H1 (cell line): ENCODE data around the gene GCSAM. TPM values are rescaled to one million over a fixed set of nuclear protein-coding genes. Genes with fewer than 3 reads are reported as not detected.

Source experiments
- CTCF ChIA-PET: fragments of 300-600 bp; sonication (Branson Sonifier 250); formaldehyde crosslinking; loops from one replicate; lab custom pipeline; 2021; ENCODE audit not compliant: partially characterized antibody; lab: Charles Lee
- POLR2A ChIA-PET: fragments of 300-600 bp; sonication (Branson Sonifier 250); formaldehyde crosslinking; loops from one replicate; lab custom pipeline; 2021; ENCODE audit warnings: inconsistent platforms; ENCODE audit not compliant: partially characterized antibody; lab: Charles Lee
- DNase-seq, 2 experiments: peaks; one replicate each; pipeline versions ENCODE4 v3.0.0 to v3.0.0-alpha.2; 2010 to 2022; ENCODE audit warnings: low spot score in 2 of 2, low read depth in 1 of 2, mixed read lengths in 1 of 2
- FAIRE-seq: peaks from 2 replicates; lab custom pipeline; 2011; peaks lifted over from hg19 to GRCh38; lab: Jason Lieb, UNC
- H2AFZ ChIP-seq: 2 replicates; pipeline ENCODE4 v1.8.1; 2012; ENCODE audit warnings: low read length, inconsistent platforms
- H2AK5ac ChIP-seq: 2 replicates; pipeline ENCODE4 v1.6.1; 2013; ENCODE audit warnings: low read depth, low read length
- H2BK120ac ChIP-seq: replicated peaks from 2 replicates; pipeline ENCODE3; 2013; ENCODE audit warnings: low read depth, low read length, inconsistent platforms
- H2BK12ac ChIP-seq: 2 replicates; pipeline ENCODE4 v1.6.1; 2013; ENCODE audit warnings: low read depth, low read length
- H2BK15ac ChIP-seq: 2 replicates; pipeline ENCODE4 v1.6.1; 2013; ENCODE audit warnings: low read length
- H2BK20ac ChIP-seq: 2 replicates; pipeline ENCODE4 v1.6.1; 2013; ENCODE audit warnings: low read length
- H2BK5ac ChIP-seq: 2 replicates; pipeline ENCODE4 v1.6.1; 2013; ENCODE audit warnings: low read depth, low read length
- H3K14ac ChIP-seq: 2 replicates; pipeline ENCODE4 v1.6.1; 2013; ENCODE audit warnings: inconsistent platforms; ENCODE audit not compliant: insufficient read length
- H3K18ac ChIP-seq: 2 replicates; pipeline ENCODE4 v1.6.1; 2013; ENCODE audit warnings: low read length; ENCODE audit errors: extremely low read depth
- H3K23ac ChIP-seq: 2 replicates; pipeline ENCODE4 v1.6.1; 2013; ENCODE audit warnings: inconsistent platforms; ENCODE audit not compliant: insufficient read length
- H3K23me2 ChIP-seq: 2 replicates; pipeline ENCODE4 v1.6.1; 2013; ENCODE audit warnings: low read depth, low read length
- H3K27ac ChIP-seq: 2 replicates; pipeline ENCODE4 v1.6.1; 2011; ENCODE audit warnings: low read depth, low read length, inconsistent platforms
- H3K27me3 ChIP-seq, 4 experiments: replicated peaks in 1 of 4; 1 replicate in 1 of 4; 2 replicates in 3 of 4; pipeline versions ENCODE4 v1.6.1 to v1.8.1; 2011 to 2013; ENCODE audit warnings: low read length in 3 of 4, mild to moderate bottlenecking in 3 of 4, inconsistent platforms in 2 of 4, mixed read lengths in 2 of 4, moderate library complexity in 1 of 4; ENCODE audit not compliant: control insufficient read depth in 3 of 4, insufficient read depth in 3 of 4; ENCODE audit errors: extremely low read depth in 1 of 4
- H3K36me3 ChIP-seq, 4 experiments: 2 replicates each; pipeline versions ENCODE4 v1.6.1 to v1.8.1; 2011 to 2013; ENCODE audit warnings: mild to moderate bottlenecking in 4 of 4, low read length in 3 of 4, moderate library complexity in 2 of 4, control low read depth in 1 of 4, inconsistent platforms in 1 of 4; ENCODE audit not compliant: insufficient read depth in 4 of 4, control insufficient read depth in 2 of 4
- H3K4ac ChIP-seq: replicated peaks from 2 replicates; pipeline ENCODE3; 2013; ENCODE audit warnings: low read length, low read depth, mixed read lengths, inconsistent platforms; ENCODE audit not compliant: insufficient read length
- H3K4me1 ChIP-seq, 4 experiments: replicated peaks in 1 of 4; 1 replicate in 1 of 4; 2 replicates in 3 of 4; pipeline versions ENCODE4 v1.6.1 to v1.8.1; 2011 to 2013; ENCODE audit warnings: low read length in 3 of 4, inconsistent platforms in 2 of 4, mixed read lengths in 1 of 4; ENCODE audit not compliant: insufficient read depth in 4 of 4, control insufficient read depth in 3 of 4
- H3K4me2 ChIP-seq, 2 experiments: 2 replicates each; pipeline versions ENCODE4 v1.6.1 to v1.8.1; 2011 to 2013; ENCODE audit warnings: low read depth in 2 of 2, low read length in 2 of 2, control low read depth in 1 of 2, inconsistent platforms in 1 of 2, mild to moderate bottlenecking in 1 of 2; ENCODE audit not compliant: insufficient read depth in 1 of 2
- H3K4me3 ChIP-seq, 4 experiments: fragments of 200-600, 300-600 bp in 1 of 4; sonication (generic), shearing (Covaris generic), sonication (Bioruptor Twin) in 1 of 4; 2 replicates each; pipeline versions ENCODE4 v1.5.1 to v1.8.1; 2011 to 2016; ENCODE audit warnings: low read length in 4 of 4, low read depth in 3 of 4, control low read depth in 2 of 4, inconsistent platforms in 2 of 4, mild to moderate bottlenecking in 2 of 4, mixed read lengths in 1 of 4, moderate library complexity in 1 of 4; ENCODE audit not compliant: insufficient read depth in 2 of 4; ENCODE audit errors: extremely low read depth in 1 of 4
- H3K56ac ChIP-seq: replicated peaks from 2 replicates; pipeline ENCODE3; 2013; ENCODE audit warnings: low read depth, mild to moderate bottlenecking, mixed read lengths, low read length, inconsistent platforms; ENCODE audit not compliant: insufficient read length
- H3K79me1 ChIP-seq: 2 replicates; pipeline ENCODE4 v1.6.1; 2013; ENCODE audit warnings: low read depth, low read length, control low read depth
- H3K79me2 ChIP-seq, 2 experiments: 2 replicates each; pipeline versions ENCODE4 v1.6.1 to v1.8.1; 2012 to 2013; ENCODE audit warnings: low read length in 2 of 2, mild to moderate bottlenecking in 2 of 2, inconsistent platforms in 1 of 2; ENCODE audit not compliant: insufficient read depth in 2 of 2, control insufficient read depth in 1 of 2
- H3K9ac ChIP-seq, 4 experiments: replicated peaks in 1 of 4; 1 replicate in 1 of 4; 2 replicates in 3 of 4; pipeline versions ENCODE4 v1.6.1 to v1.8.1; 2011 to 2013; ENCODE audit warnings: low read depth in 3 of 4, low read length in 3 of 4, control low read depth in 2 of 4, mild to moderate bottlenecking in 2 of 4, moderate library complexity in 2 of 4, inconsistent platforms in 1 of 4; ENCODE audit errors: extremely low read depth in 1 of 4
- H3K9me3 ChIP-seq, 2 experiments: 2 replicates each; pipeline versions ENCODE4 v1.6.1 to v1.8.1; 2012 to 2013; ENCODE audit warnings: mild to moderate bottlenecking in 2 of 2, moderate library complexity in 2 of 2, control low read depth in 1 of 2, inconsistent platforms in 1 of 2, low read depth in 1 of 2, low read length in 1 of 2, mixed read lengths in 1 of 2; ENCODE audit not compliant: insufficient read depth in 2 of 2
- H4K20me1 ChIP-seq, 2 experiments: replicated peaks in 1 of 2; 2 replicates each; pipeline versions ENCODE3 to v1.8.1; 2011 to 2013; ENCODE audit warnings: inconsistent platforms in 2 of 2, low read length in 2 of 2, mild to moderate bottlenecking in 1 of 2; ENCODE audit not compliant: insufficient read depth in 2 of 2, control insufficient read depth in 1 of 2
- H4K5ac ChIP-seq: 2 replicates; pipeline ENCODE4 v1.6.1; 2013; ENCODE audit warnings: low read length, low read depth, mixed read lengths, inconsistent platforms; ENCODE audit not compliant: insufficient read length
- H4K8ac ChIP-seq: 2 replicates; pipeline ENCODE4 v1.8.0; 2013; ENCODE audit warnings: mild to moderate bottlenecking, moderate library complexity, low read length, inconsistent platforms; ENCODE audit not compliant: insufficient read depth; ENCODE audit errors: extremely low read depth
- H4K91ac ChIP-seq: replicated peaks from 2 replicates; pipeline ENCODE3; 2013; ENCODE audit warnings: low read length, mixed read lengths, inconsistent platforms; ENCODE audit not compliant: insufficient read length
- CTBP2 ChIP-seq: IDR thresholded peaks from 2 replicates; pipeline ENCODE4 v1.7.0; 2011; ENCODE audit warnings: borderline replicate concordance, mild to moderate bottlenecking, moderate library complexity, mixed read lengths, low read length; ENCODE audit not compliant: insufficient read depth, insufficient read length
- GTF2F1 ChIP-seq: IDR thresholded peaks from 2 replicates; pipeline ENCODE4 v1.6.1; 2012; ENCODE audit warnings: low read depth, low read length, improper control_type of control experiment, borderline replicate concordance
- NANOG ChIP-seq: IDR thresholded peaks from 2 replicates; pipeline ENCODE4 v1.6.1; 2011; ENCODE audit warnings: low read length, low read depth, mild to moderate bottlenecking, inconsistent platforms; ENCODE audit not compliant: insufficient read depth, poor library complexity, severe bottlenecking
- NRF1 ChIP-seq: IDR thresholded peaks from 2 replicates; pipeline ENCODE4 v1.6.1; 2011; ENCODE audit warnings: mild to moderate bottlenecking, low read depth, low read length, improper control_type of control experiment
- POLR2AphosphoS5 ChIP-seq: IDR thresholded peaks from 2 replicates; pipeline ENCODE4 v1.6.1; 2011; ENCODE audit warnings: low read depth, low read length
- RAD21 ChIP-seq, 2 experiments: IDR thresholded peaks in 1 of 2; conservative IDR thresholded peaks in 1 of 2; 2 replicates each; pipeline ENCODE4 v1.6.1; 2011; ENCODE audit warnings: low read depth in 2 of 2, low read length in 2 of 2, improper control_type of control experiment in 1 of 2, inconsistent platforms in 1 of 2, mild to moderate bottlenecking in 1 of 2, moderate library complexity in 1 of 2
- SUZ12 ChIP-seq: fragments of 200-600 bp; sonication (generic); IDR thresholded peaks from 2 replicates; pipeline ENCODE4 v1.6.1; 2012; ENCODE audit warnings: mild to moderate bottlenecking, inconsistent platforms, low read length, moderate library complexity, mixed read lengths
- TBP ChIP-seq: IDR thresholded peaks from 2 replicates; pipeline ENCODE4 v1.6.1; 2011; ENCODE audit warnings: low read depth, low read length, improper control_type of control experiment
- YY1 ChIP-seq: IDR thresholded peaks from 2 replicates; pipeline ENCODE4 v1.6.1; 2011; ENCODE audit warnings: low read depth, mild to moderate bottlenecking, low read length
- WGBS, 2 experiments: shearing (Covaris generic) in 1 of 2; methylation state at CpG; one replicate each; pipeline versions ENCODE4 v1.1.6 to v1.1.7; 2013 to 2015; ENCODE audit warnings: low lambda C conversion rate in 2 of 2, mixed read lengths in 2 of 2, inconsistent platforms in 1 of 2, low coverage in 1 of 2, missing lambda C conversion rate in 1 of 2; ENCODE audit not compliant: insufficient replicate concordance in 2 of 2, insufficient coverage in 1 of 2, insufficient read length in 1 of 2; ENCODE audit errors: extremely low coverage in 1 of 2, missing lambda C conversion rate in 1 of 2; 5-methylcytosine and 5-hydroxymethylcytosine counted together
- polyA plus RNA-seq, 7 experiments: library from polyadenylated mRNA; depleted of rRNA in 3 of 7; stranded (reverse) in 5 of 7; unstranded in 2 of 7; fragments of >200 nt in 5 of 7; fragments of 200-250 nt in 2 of 7; gene quantifications; 1 replicate in 5 of 7; 2 replicates in 1 of 7; 4 replicates in 1 of 7; pipeline versions ENCODE4 v1.2.1 to v1.2.3, GENCODE V29; 2011 to 2013; ENCODE audit warnings: missing spikeins in 2 of 7, mixed read lengths in 2 of 7
- total RNA-seq: library from RNA; stranded (reverse); fragmentation: NEBNext Ultra II Directional; extraction: Animal tissue kit (Norgen Biotek cat#: 25700); gene quantifications from 2 replicates; pipeline ENCODE4 v1.2.1, GENCODE V29; 2021
- TF ChIP-seq, protein P1 (sequence below), 3 experiments: IDR thresholded peaks; 1 replicate in 2 of 3; 2 replicates in 1 of 3; pipeline versions ENCODE4 v1.5.1 to v1.6.1; 2011; ENCODE audit warnings: low read length in 3 of 3, mild to moderate bottlenecking in 3 of 3, inconsistent platforms in 2 of 3, low read depth in 1 of 3, moderate library complexity in 1 of 3; ENCODE audit not compliant: insufficient read depth in 1 of 3; ENCODE audit errors: control extremely low read depth in 1 of 3

Gene GCSAM
- total and polyA plus RNA-seq, 2 of the 8 experiments (the other 6 are each of a cell fraction or from before 2014, with no cell fraction given): not detected

DNA sequence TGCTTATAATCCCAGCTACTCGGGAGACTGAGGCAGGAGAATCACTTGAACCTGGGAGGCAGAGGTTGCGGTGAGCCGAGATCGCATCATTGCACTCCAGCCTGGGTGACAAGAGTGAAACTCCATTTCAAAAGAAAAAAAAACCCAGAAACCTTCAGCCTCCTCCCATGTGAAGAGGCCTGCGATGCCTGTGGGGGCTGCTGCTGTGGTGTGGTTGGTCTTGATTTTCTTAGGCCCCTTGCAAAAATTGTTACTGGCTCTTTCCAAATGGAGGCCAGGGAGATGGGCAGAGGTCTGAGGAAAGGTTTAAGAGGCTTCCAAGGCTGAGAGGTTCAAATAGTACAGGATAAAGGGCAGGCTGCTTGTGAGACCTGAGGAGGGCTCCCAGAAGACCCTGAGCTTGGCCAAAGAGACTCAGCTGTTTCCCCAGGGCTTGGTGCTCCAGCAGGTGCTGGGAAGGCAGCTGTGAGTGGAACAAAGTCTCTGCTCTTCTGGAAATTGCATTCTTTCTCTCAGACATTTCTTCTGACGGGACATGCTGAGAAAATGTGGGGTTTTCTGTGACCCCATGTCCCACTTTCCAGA is 18.4 kb downstream of the GCSAM start:
- no peak overlapping the region for H4K91ac ChIP-seq
- no peak overlapping the region for H3K56ac ChIP-seq
- no peak overlapping the region for H3K27ac ChIP-seq
- ChIA-PET POLR2A (no interaction called here), CTCF (interaction anchor here (1.3 to 1.4 kb wide), 2 partner anchors 8 to 10 kb away, joined by 3 to 8 read pairs; no protein-coding TSS in a partner anchor)
- no peak overlapping the region for H3K9ac ChIP-seq
- H2BK12ac ChIP-seq: no peak overlapping the region
- H3K27me3 ChIP-seq: no peaks in the 10 kb centered on the region
- no peak overlapping the region for H2AFZ ChIP-seq
- H3K79me2 ChIP-seq: no peaks in the 10 kb centered on the region
- no peak overlapping the region for H2BK5ac ChIP-seq
- no peaks in the 10 kb centered on the region for H3K79me1 ChIP-seq
- no peak overlapping the region for H4K8ac ChIP-seq
- no peak for FAIRE-seq
- no peak for DNase-seq
- H3K4ac ChIP-seq: no peak overlapping the region
- no peak overlapping the region for H2BK20ac ChIP-seq
- peaks cover 0 to 4% (median under 1%) of the 10 kb centered on the region in 4 experiments; a peak in 2 of 7 replicates for H3K4me1 ChIP-seq
- H3K9me3 ChIP-seq: no peaks in the 10 kb centered on the region
- H3K23ac ChIP-seq: no peak overlapping the region
- H3K36me3 ChIP-seq: peaks cover 0 to 8% (median 3%) of the 10 kb centered on the region in 4 experiments; a peak in 6 of 8 replicates
- H2AK5ac ChIP-seq: no peak overlapping the region
- H3K23me2 ChIP-seq: no peaks in the 10 kb centered on the region
- 97% methylated on average over 6 of the region's 6 CpGs; no CpG with 5 or more reads in 1 of the 2 experiments for WGBS, 2 experiments
- H3K14ac ChIP-seq: no peak overlapping the region
- no peak overlapping the region for H2BK120ac ChIP-seq
- H4K20me1 ChIP-seq: no peaks in the 10 kb centered on the region
- H3K4me3 ChIP-seq: no peak overlapping the region
- H2BK15ac ChIP-seq: no peak overlapping the region
- no peak overlapping the region for H3K4me2 ChIP-seq
- no peak overlapping the region for H4K5ac ChIP-seq
- no peak overlapping the region for H3K18ac ChIP-seq
- TF ChIP-seq RAD21 (IDR thresholded peaks at IDR 0.05 in 1 of 2, conservative IDR thresholded peaks at IDR 0.05 in 1 of 2; ENCODE audit: low read depth in 2 of 2, low read length in 2 of 2) (no peak), POLR2AphosphoS5 (no peak), NRF1 (no peak), NANOG (no peak), GTF2F1 (no peak), CTBP2 (no peak), YY1 (no peak), TBP (no peak), SUZ12 (no peak)
- TF ChIP-seq, protein P1, sequence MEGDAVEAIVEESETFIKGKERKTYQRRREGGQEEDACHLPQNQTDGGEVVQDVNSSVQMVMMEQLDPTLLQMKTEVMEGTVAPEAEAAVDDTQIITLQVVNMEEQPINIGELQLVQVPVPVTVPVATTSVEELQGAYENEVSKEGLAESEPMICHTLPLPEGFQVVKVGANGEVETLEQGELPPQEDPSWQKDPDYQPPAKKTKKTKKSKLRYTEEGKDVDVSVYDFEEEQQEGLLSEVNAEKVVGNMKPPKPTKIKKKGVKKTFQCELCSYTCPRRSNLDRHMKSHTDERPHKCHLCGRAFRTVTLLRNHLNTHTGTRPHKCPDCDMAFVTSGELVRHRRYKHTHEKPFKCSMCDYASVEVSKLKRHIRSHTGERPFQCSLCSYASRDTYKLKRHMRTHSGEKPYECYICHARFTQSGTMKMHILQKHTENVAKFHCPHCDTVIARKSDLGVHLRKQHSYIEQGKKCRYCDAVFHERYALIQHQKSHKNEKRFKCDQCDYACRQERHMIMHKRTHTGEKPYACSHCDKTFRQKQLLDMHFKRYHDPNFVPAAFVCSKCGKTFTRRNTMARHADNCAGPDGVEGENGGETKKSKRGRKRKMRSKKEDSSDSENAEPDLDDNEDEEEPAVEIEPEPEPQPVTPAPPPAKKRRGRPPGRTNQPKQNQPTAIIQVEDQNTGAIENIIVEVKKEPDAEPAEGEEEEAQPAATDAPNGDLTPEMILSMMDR (IDR thresholded peaks at IDR 0.05; ENCODE audit: control extremely low read depth in 1 of 3, insufficient read depth in 1 of 3, low read depth in 1 of 3, low read length in 3 of 3): no peak
